ENCODE data around the gene ANKFY1.

The ANKFY1 gene

GRCh38 chr17:4155980-4156620 lies 107.7 kb downstream of the ANKFY1 start:
- Histone ChIP-seq H3K4me3 (ENCODE audit: low read depth, low read length) (no peak overlapping the region), H3K36me3 (ENCODE audit: control insufficient read depth, insufficient read depth, low read length) (peaks cover 7% of the 10 kb centered on the region), H3K9ac (ENCODE audit: low read length) (no peak overlapping the region), H3K27me3 (ENCODE audit: control insufficient read depth, insufficient read depth, low read length) (no peaks in the 10 kb centered on the region), H3K27ac (ENCODE audit: low read depth, low read length) (no peak overlapping the region), H3K9me3 (ENCODE audit: control insufficient read depth, insufficient read depth, low read depth, low read length) (no peaks in the 10 kb centered on the region), H3K4me1 (ENCODE audit: control insufficient read depth, insufficient read depth, low read length) (peaks cover 4% of the 10 kb centered on the region; the same call in 1 of the 2 replicates)

- Histone ChIP-seq H3K36me3 (ENCODE audit: control insufficient read depth, insufficient read depth, low read length) (peaks cover 7% of the 10 kb centered on the region), H3K9me3 (ENCODE audit: control insufficient read depth, insufficient read depth, low read depth, low read length) (no peaks in the 10 kb centered on the region), H3K27ac (ENCODE audit: low read depth, low read length) (no peak overlapping the region), H3K4me3 (ENCODE audit: low read depth, low read length) (no peak overlapping the region), H3K9ac (ENCODE audit: low read length) (no peak overlapping the region), H3K4me1 (ENCODE audit: control insufficient read depth, insufficient read depth, low read length) (no peaks in the 10 kb centered on the region), H3K27me3 (ENCODE audit: control insufficient read depth, insufficient read depth, low read length) (no peaks in the 10 kb centered on the region)
Measured at GRCh38 chr17:4154201-4154600, 109.6 kb downstream of the ANKFY1 start.

GRCh38 chr17:4152471-4152870 lies 111.3 kb downstream of the ANKFY1 start:
- no peaks in the 10 kb centered on the region for H3K4me1 ChIP-seq (ENCODE audit: control insufficient read depth, insufficient read depth, low read length)
- H3K4me3 ChIP-seq (ENCODE audit: low read depth, low read length): no peak overlapping the region
- no peaks in the 10 kb centered on the region for H3K9me3 ChIP-seq (ENCODE audit: control insufficient read depth, insufficient read depth, low read depth, low read length)
- H3K27me3 ChIP-seq (ENCODE audit: control insufficient read depth, insufficient read depth, low read length): no peaks in the 10 kb centered on the region
- H3K36me3 ChIP-seq (ENCODE audit: control insufficient read depth, insufficient read depth, low read length): peaks cover 7% of the 10 kb centered on the region
- H3K27ac ChIP-seq (ENCODE audit: low read depth, low read length): no peak overlapping the region
- H3K9ac ChIP-seq (ENCODE audit: low read length): no peak overlapping the region

- no peak overlapping the region for H3K9ac ChIP-seq (ENCODE audit: low read length)
- H3K4me3 ChIP-seq (ENCODE audit: low read depth, low read length): no peak overlapping the region
Measured at GRCh38 chr17:4150096-4150495, 113.7 kb downstream of the ANKFY1 start.

GRCh38 chr17:4148611-4149308 lies 115.0 kb downstream of the ANKFY1 start:
- no peaks in the 10 kb centered on the region for H3K9me3 ChIP-seq (ENCODE audit: control insufficient read depth, insufficient read depth, low read depth, low read length)
- 0 out of 2 replicates have a peak, but pooled peaks cover 3% of the 10 kb centered on the region for H3K36me3 ChIP-seq (ENCODE audit: control insufficient read depth, insufficient read depth, low read length)
- H3K4me3 ChIP-seq (ENCODE audit: low read depth, low read length): no peak overlapping the region
- peaks cover 5% of the 10 kb centered on the region; the same call in 1 of the 2 replicates for H3K4me1 ChIP-seq (ENCODE audit: control insufficient read depth, insufficient read depth, low read length)
- no peaks in the 10 kb centered on the region for H3K27me3 ChIP-seq (ENCODE audit: control insufficient read depth, insufficient read depth, low read length)
- H3K9ac ChIP-seq (ENCODE audit: low read length): no peak overlapping the region
- no peak overlapping the region for H3K27ac ChIP-seq (ENCODE audit: low read depth, low read length)

More at GRCh38 chr17:4150096-4150495, 113.7 kb downstream of the ANKFY1 start:
- no peak overlapping the region for H3K27ac ChIP-seq (ENCODE audit: low read depth, low read length)
- peaks cover 3% of the 10 kb centered on the region; the same call in 1 of the 2 replicates for H3K36me3 ChIP-seq (ENCODE audit: control insufficient read depth, insufficient read depth, low read length)
- H3K9me3 ChIP-seq (ENCODE audit: control insufficient read depth, insufficient read depth, low read depth, low read length): no peaks in the 10 kb centered on the region
- H3K27me3 ChIP-seq (ENCODE audit: control insufficient read depth, insufficient read depth, low read length): no peaks in the 10 kb centered on the region
- H3K4me1 ChIP-seq (ENCODE audit: control insufficient read depth, insufficient read depth, low read length): no peaks in the 10 kb centered on the region

GRCh38 chr17:4147751-4148310 lies 115.9 kb downstream of the ANKFY1 start:
- peaks cover 5% of the 10 kb centered on the region; the same call in 1 of the 2 replicates for H3K4me1 ChIP-seq (ENCODE audit: control insufficient read depth, insufficient read depth, low read length)
- H3K9me3 ChIP-seq (ENCODE audit: control insufficient read depth, insufficient read depth, low read depth, low read length): no peaks in the 10 kb centered on the region
- no peaks in the 10 kb centered on the region for H3K27me3 ChIP-seq (ENCODE audit: control insufficient read depth, insufficient read depth, low read length)
- no peak overlapping the region for H3K27ac ChIP-seq (ENCODE audit: low read depth, low read length)
- no peak overlapping the region for H3K9ac ChIP-seq (ENCODE audit: low read length)
- no peaks in the 10 kb centered on the region for H3K36me3 ChIP-seq (ENCODE audit: control insufficient read depth, insufficient read depth, low read length)
- H3K4me3 ChIP-seq (ENCODE audit: low read depth, low read length): no peak overlapping the region

GRCh38 chr17:4146641-4147040 lies 117.1 kb downstream of the ANKFY1 start:
- Histone ChIP-seq H3K4me3 (ENCODE audit: low read depth, low read length) (no peak overlapping the region), H3K27me3 (ENCODE audit: control insufficient read depth, insufficient read depth, low read length) (no peaks in the 10 kb centered on the region)

GRCh38 chr17:4144422-4144747 lies 119.4 kb downstream of the ANKFY1 start:
- Histone ChIP-seq H3K9ac (ENCODE audit: low read length) (peak overlapping the region; percentile 91), H3K9me3 (ENCODE audit: control insufficient read depth, insufficient read depth, low read depth, low read length) (no peaks in the 10 kb centered on the region), H3K36me3 (ENCODE audit: control insufficient read depth, insufficient read depth, low read length) (no peaks in the 10 kb centered on the region), H3K27ac (ENCODE audit: low read depth, low read length) (no peak overlapping the region), H3K27me3 (ENCODE audit: control insufficient read depth, insufficient read depth, low read length) (no peaks in the 10 kb centered on the region), H3K4me3 (ENCODE audit: low read depth, low read length) (peak overlapping the region; percentile 93), H3K4me1 (ENCODE audit: control insufficient read depth, insufficient read depth, low read length) (peaks cover 12% of the 10 kb centered on the region; the same call in 1 of the 2 replicates)

More at GRCh38 chr17:4146641-4147040, 117.1 kb downstream of the ANKFY1 start:
- Histone ChIP-seq H3K36me3 (ENCODE audit: control insufficient read depth, insufficient read depth, low read length) (no peaks in the 10 kb centered on the region), H3K9me3 (ENCODE audit: control insufficient read depth, insufficient read depth, low read depth, low read length) (no peaks in the 10 kb centered on the region), H3K4me1 (ENCODE audit: control insufficient read depth, insufficient read depth, low read length) (peaks cover 8% of the 10 kb centered on the region; the same call in 1 of the 2 replicates), H3K9ac (ENCODE audit: low read length) (no peak overlapping the region), H3K27ac (ENCODE audit: low read depth, low read length) (no peak overlapping the region)

- peak overlapping the region; percentile 91 for H3K9ac ChIP-seq (ENCODE audit: low read length)
- peak overlapping the region; percentile 93 for H3K4me3 ChIP-seq (ENCODE audit: low read depth, low read length)
- H3K4me1 ChIP-seq (ENCODE audit: control insufficient read depth, insufficient read depth, low read length): peaks cover 12% of the 10 kb centered on the region; the same call in 1 of the 2 replicates
- H3K9me3 ChIP-seq (ENCODE audit: control insufficient read depth, insufficient read depth, low read depth, low read length): no peaks in the 10 kb centered on the region
- peak overlapping the region; percentile 68 for H3K27ac ChIP-seq (ENCODE audit: low read depth, low read length)
- no peaks in the 10 kb centered on the region for H3K27me3 ChIP-seq (ENCODE audit: control insufficient read depth, insufficient read depth, low read length)
- H3K36me3 ChIP-seq (ENCODE audit: control insufficient read depth, insufficient read depth, low read length): no peaks in the 10 kb centered on the region
Measured at GRCh38 chr17:4143563-4144421, 120.0 kb downstream of the ANKFY1 start.

- Histone ChIP-seq H3K27me3 (ENCODE audit: control insufficient read depth, insufficient read depth, low read length) (no peaks in the 10 kb centered on the region), H3K4me3 (ENCODE audit: low read depth, low read length) (peak overlapping the region; percentile 93), H3K9me3 (ENCODE audit: control insufficient read depth, insufficient read depth, low read depth, low read length) (no peaks in the 10 kb centered on the region), H3K4me1 (ENCODE audit: control insufficient read depth, insufficient read depth, low read length) (peaks cover 12% of the 10 kb centered on the region; the same call in 1 of the 2 replicates), H3K27ac (ENCODE audit: low read depth, low read length) (peak overlapping the region; percentile 22; the same call in 1 of the 2 replicates), H3K9ac (ENCODE audit: low read length) (peak overlapping the region; percentile 91), H3K36me3 (ENCODE audit: control insufficient read depth, insufficient read depth, low read length) (0 out of 2 replicates have a peak, but pooled peaks cover 5% of the 10 kb centered on the region)
Measured at GRCh38 chr17:4142107-4142900, 121.5 kb downstream of the ANKFY1 start.

Measured in HUES6 (cell line).